ENCODE data around the gene SCNM1. TPM values are rescaled to one million over a fixed set of nuclear protein-coding genes. Genes with fewer than 3 reads are reported as not detected.

The SCNM1 gene
- polyA plus RNA-seq, 3 donors: 74.9 to 110 (median 103) TPM

DNA sequence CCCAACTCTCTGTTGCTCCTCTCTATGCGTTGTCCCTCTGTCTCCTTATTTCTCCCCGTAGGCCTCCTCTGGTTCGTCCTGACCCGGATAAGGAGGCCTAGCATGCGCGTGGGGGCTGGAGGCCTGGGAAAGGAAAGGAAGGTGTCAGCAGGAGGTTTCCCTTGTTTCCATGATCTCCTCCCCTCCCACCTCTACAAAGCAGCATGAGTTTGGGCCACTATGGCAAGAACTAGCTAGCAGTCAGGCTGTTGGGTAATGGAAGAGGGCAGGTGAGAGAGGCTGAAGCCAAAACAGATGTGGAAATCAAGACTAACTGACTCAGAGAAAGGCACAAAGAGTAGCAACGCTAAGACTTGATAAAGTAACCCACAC lies 18.8 kb upstream of the SCNM1 start:
- peaks cover 0 to 3% (median 0%) of the 10 kb centered on the region in 7 donors for H3K9me3 Mint-ChIP-seq
- H3K4me3 Mint-ChIP-seq: peak overlapping the region; percentile 93 to 100
- intact Hi-C loops (cut with micrococcal nuclease): no loop called here
- Histone ChIP-seq H3K4me1 (ENCODE audit: control insufficient read depth in 1 of 2, insufficient read depth in 2 of 2, low read length in 2 of 2) (peaks cover 13 to 23% of the 10 kb centered on the region in 2 donors), H3K4me3 (replicated peaks in 1 of 3; ENCODE audit: low read depth in 2 of 3, low read length in 3 of 3) (peak overlapping the region; percentile 59 to 93 (median 64)), H3K79me2 (ENCODE audit: insufficient read depth, low read length) (no peaks in the 10 kb centered on the region), H3K27ac (ENCODE audit: low read depth in 1 of 2, low read length in 2 of 2) (no peak overlapping the region), H3K9ac (ENCODE audit: insufficient read depth, low read length, poor library complexity, severe bottlenecking) (peak overlapping the region; percentile 49), H3K4me2 (replicated peaks; ENCODE audit: extremely low read depth, low read length, poor library complexity, severe bottlenecking) (peak overlapping the region; percentile 100), H4K20me1 (ENCODE audit: insufficient read depth, low read length) (no peaks in the 10 kb centered on the region), H3K9me3 (replicated peaks in 1 of 2; ENCODE audit: control insufficient read depth in 1 of 2, insufficient read depth in 1 of 2, low read length in 2 of 2) (no peaks in the 10 kb centered on the region), H2AFZ (ENCODE audit: insufficient read depth, low read depth, low read length, poor library complexity, severe bottlenecking) (peak overlapping the region; percentile 99), H3K36me3 (replicated peaks in 1 of 2; ENCODE audit: control insufficient read depth in 1 of 2, insufficient read depth in 2 of 2, low read length in 2 of 2) (no peaks in the 10 kb centered on the region), H3K27me3 (ENCODE audit: control insufficient read depth in 2 of 2, insufficient read depth in 2 of 2, low read length in 2 of 2) (peaks cover 2 to 19% of the 10 kb centered on the region in 2 donors)
- peaks cover 30 to 43% (median 34%) of the 10 kb centered on the region in 3 donors for H3K27me3 Mint-ChIP-seq (ENCODE audit: low read depth in 3 of 3)
- no peak for DNase-seq
- TF ChIP-seq, protein P1, sequence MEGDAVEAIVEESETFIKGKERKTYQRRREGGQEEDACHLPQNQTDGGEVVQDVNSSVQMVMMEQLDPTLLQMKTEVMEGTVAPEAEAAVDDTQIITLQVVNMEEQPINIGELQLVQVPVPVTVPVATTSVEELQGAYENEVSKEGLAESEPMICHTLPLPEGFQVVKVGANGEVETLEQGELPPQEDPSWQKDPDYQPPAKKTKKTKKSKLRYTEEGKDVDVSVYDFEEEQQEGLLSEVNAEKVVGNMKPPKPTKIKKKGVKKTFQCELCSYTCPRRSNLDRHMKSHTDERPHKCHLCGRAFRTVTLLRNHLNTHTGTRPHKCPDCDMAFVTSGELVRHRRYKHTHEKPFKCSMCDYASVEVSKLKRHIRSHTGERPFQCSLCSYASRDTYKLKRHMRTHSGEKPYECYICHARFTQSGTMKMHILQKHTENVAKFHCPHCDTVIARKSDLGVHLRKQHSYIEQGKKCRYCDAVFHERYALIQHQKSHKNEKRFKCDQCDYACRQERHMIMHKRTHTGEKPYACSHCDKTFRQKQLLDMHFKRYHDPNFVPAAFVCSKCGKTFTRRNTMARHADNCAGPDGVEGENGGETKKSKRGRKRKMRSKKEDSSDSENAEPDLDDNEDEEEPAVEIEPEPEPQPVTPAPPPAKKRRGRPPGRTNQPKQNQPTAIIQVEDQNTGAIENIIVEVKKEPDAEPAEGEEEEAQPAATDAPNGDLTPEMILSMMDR (IDR thresholded peaks at IDR 0.05): no peak
- 0% methylated on average over 1 of the region's 7 CpGs for WGBS (ENCODE audit: insufficient coverage)
- peak overlapping the region in 3 of 7 donors; percentile 37 to 83 (median 37) for H3K27ac Mint-ChIP-seq
- H3K36me3 Mint-ChIP-seq: peaks cover 0 to 4% of the 10 kb centered on the region in 2 donors
- H3K4me1 Mint-ChIP-seq: peaks cover 24% of the 10 kb centered on the region

DNA sequence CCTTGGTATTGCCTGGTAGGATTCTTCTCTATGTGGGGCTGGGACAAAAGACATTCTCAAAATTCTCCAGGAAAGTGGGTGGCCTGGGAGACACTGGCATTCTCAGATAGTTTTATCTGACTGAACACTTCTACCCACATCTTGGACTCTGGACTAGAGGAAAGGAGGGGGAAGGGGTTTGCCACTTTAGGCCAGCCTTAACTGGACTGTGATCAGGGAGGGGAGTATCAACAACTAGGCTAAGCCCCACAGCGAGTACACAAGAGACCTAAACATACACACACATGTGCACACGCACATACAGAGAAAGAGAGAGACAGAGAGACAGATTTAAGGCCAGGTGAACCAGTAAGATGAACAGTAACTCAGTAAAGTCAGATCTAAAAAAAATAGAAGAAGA lies 18.3 kb upstream of the SCNM1 start:
- H2AFZ ChIP-seq (ENCODE audit: insufficient read depth, low read depth, low read length, poor library complexity, severe bottlenecking): peak overlapping the region; percentile 99
- no peak overlapping the region for H3K27ac ChIP-seq (ENCODE audit: low read depth in 1 of 2, low read length in 2 of 2)
- H4K20me1 ChIP-seq (ENCODE audit: insufficient read depth, low read length): no peaks in the 10 kb centered on the region
- H3K9me3 ChIP-seq (replicated peaks in 1 of 2; ENCODE audit: control insufficient read depth in 1 of 2, insufficient read depth in 1 of 2, low read length in 2 of 2): no peaks in the 10 kb centered on the region
- no peaks in the 10 kb centered on the region for H3K36me3 ChIP-seq (replicated peaks in 1 of 2; ENCODE audit: control insufficient read depth in 1 of 2, insufficient read depth in 2 of 2, low read length in 2 of 2)
- peaks cover 13 to 23% of the 10 kb centered on the region in 2 donors for H3K4me1 ChIP-seq (ENCODE audit: control insufficient read depth in 1 of 2, insufficient read depth in 2 of 2, low read length in 2 of 2)
- H3K36me3 Mint-ChIP-seq: peaks cover 0 to 4% of the 10 kb centered on the region in 2 donors
- no peak overlapping the region for H3K9ac ChIP-seq (ENCODE audit: insufficient read depth, low read length, poor library complexity, severe bottlenecking)
- peak overlapping the region in 1 of 2 donors; percentile 43 for H3K4me3 Mint-ChIP-seq
- peaks cover 2 to 19% of the 10 kb centered on the region in 2 donors for H3K27me3 ChIP-seq (ENCODE audit: control insufficient read depth in 2 of 2, insufficient read depth in 2 of 2, low read length in 2 of 2)
- H3K27ac Mint-ChIP-seq: no peak overlapping the region
- no peak for DNase-seq
- peaks cover 24% of the 10 kb centered on the region for H3K4me1 Mint-ChIP-seq
- no peaks in the 10 kb centered on the region for H3K79me2 ChIP-seq (ENCODE audit: insufficient read depth, low read length)
- H3K9me3 Mint-ChIP-seq: peaks cover 0 to 3% (median 0%) of the 10 kb centered on the region in 7 donors
- H3K4me3 ChIP-seq (replicated peaks in 1 of 3; ENCODE audit: low read depth in 2 of 3, low read length in 3 of 3): no peak overlapping the region
- WGBS (ENCODE audit: insufficient coverage): no CpG with 5 or more reads among the region's 2 CpGs
- TF ChIP-seq, protein P1 (IDR thresholded peaks at IDR 0.05): no peak
- H3K4me2 ChIP-seq (replicated peaks; ENCODE audit: extremely low read depth, low read length, poor library complexity, severe bottlenecking): no peak overlapping the region
- intact Hi-C loops (cut with micrococcal nuclease): no loop called here
- H3K27me3 Mint-ChIP-seq (ENCODE audit: low read depth in 3 of 3): peaks cover 30 to 43% (median 33%) of the 10 kb centered on the region in 3 donors
